ENCODE data around the gene NPM1.

Gene NPM1

GRCh38 chr5:171421331-171422262, 33.9 kb downstream of the NPM1 start:
- TF ChIP-seq CTCF (IDR thresholded peaks at IDR 0.05; ENCODE audit: control extremely low read depth, extremely low read depth, low read depth, missing control alignments), result no peak
- CTCF ChIA-PET, result interaction anchor here (1.2 kb wide), 1 partner anchor 487 kb away, joined by 3 read pairs; no protein-coding TSS in a partner anchor
- POLR2A ChIA-PET, result no interaction called here
- DNase-seq (ENCODE audit: extremely low spot score), result no peak

GRCh38 chr5:171422495-171422894, 34.8 kb downstream of the NPM1 start:
- DNase-seq (ENCODE audit: extremely low spot score), result no peak
- CTCF ChIA-PET, result interaction anchor here (1.2 kb wide), 1 partner anchor 486 kb away, joined by 3 read pairs; no protein-coding TSS in a partner anchor
- POLR2A ChIA-PET, result no interaction called here

GRCh38 chr5:171422902-171423663, 35.4 kb downstream of the NPM1 start:
- POLR2A ChIA-PET, result no interaction called here
- CTCF ChIA-PET, result no interaction called here
- no peak for TF ChIP-seq CTCF (IDR thresholded peaks at IDR 0.05; ENCODE audit: control extremely low read depth, extremely low read depth, low read depth, missing control alignments)
- no peak for DNase-seq (ENCODE audit: extremely low spot score)

More at GRCh38 chr5:171422495-171422894, 34.8 kb downstream of the NPM1 start:
- TF ChIP-seq CTCF (IDR thresholded peaks at IDR 0.05; ENCODE audit: control extremely low read depth, extremely low read depth, low read depth, missing control alignments), result no peak

GRCh38 chr5:171424726-171425125, 37.1 kb downstream of the NPM1 start:
- POLR2A ChIA-PET, result no interaction called here
- CTCF ChIA-PET, result no interaction called here
- no peak for DNase-seq (ENCODE audit: extremely low spot score)
- no peak for TF ChIP-seq CTCF (IDR thresholded peaks at IDR 0.05; ENCODE audit: control extremely low read depth, extremely low read depth, low read depth, missing control alignments)

- TF ChIP-seq CTCF (IDR thresholded peaks at IDR 0.05; ENCODE audit: control extremely low read depth, extremely low read depth, low read depth, missing control alignments), result no peak
- POLR2A ChIA-PET, result no interaction called here
- CTCF ChIA-PET, result no interaction called here
- no peak for DNase-seq (ENCODE audit: extremely low spot score)
These were observed 38.1 kb downstream of the NPM1 start for GRCh38 chr5:171425596-171426244.

- POLR2A ChIA-PET, result no interaction called here
These were observed 38.6 kb downstream of the NPM1 start for GRCh38 chr5:171426266-171426665.

More at GRCh38 chr5:171426266-171426665, 38.6 kb downstream of the NPM1 start:
- no peak for TF ChIP-seq CTCF (IDR thresholded peaks at IDR 0.05; ENCODE audit: control extremely low read depth, extremely low read depth, low read depth, missing control alignments)
- CTCF ChIA-PET, result interaction anchor here (1.3 kb wide), 1 partner anchor 10 kb away, joined by 4 read pairs; no protein-coding TSS in a partner anchor
- DNase-seq (ENCODE audit: extremely low spot score), result no peak
